ENCODE measurements around the gene FLACC1.
"Not testable (repeated sequence)": the region's sequence is repeated elsewhere in the genome, so short reads cannot be mapped to it uniquely, and the experiment has no call there.

The FLACC1 gene

DNA sequence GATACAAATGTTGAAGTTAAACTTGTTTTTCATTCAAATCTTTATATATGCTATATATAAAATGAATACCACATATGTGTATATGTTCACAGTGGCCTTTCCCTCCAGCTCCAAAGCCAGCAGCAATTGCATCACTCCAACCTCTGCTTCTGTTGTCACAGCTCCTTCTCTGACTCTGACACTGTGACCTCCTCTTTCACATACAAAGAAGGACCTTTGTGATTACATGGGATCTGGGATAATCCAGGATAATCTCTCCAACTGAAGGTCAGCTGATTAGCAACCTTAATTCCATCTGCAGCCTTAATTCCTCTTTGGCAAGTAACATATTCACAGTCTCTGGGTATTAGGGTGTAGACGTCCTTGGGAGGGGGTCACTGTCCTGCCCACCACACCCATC, 8.4 kb downstream of the FLACC1 start:
- no peak for DNase-seq (ENCODE audit: low spot score)

DNA sequence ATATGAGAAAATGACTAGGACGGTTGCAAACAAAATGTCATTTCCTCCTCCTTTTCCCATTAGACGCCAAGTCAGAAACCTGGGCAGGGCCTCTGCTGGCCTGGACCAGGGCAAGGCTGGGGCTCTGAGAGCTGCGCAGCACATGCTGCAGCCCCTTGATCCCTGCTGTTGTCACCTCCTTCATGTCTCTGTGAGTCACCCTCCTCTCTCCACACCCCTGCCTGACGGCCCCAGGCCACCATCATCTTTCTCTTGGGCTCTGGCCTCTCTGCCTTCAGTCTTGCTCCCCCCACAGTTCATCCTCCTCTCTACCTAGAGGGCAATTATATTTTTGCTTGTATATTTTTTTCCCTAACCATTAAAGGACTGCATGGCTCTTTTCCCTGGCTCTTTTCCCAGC, 10.0 kb downstream of the FLACC1 start:
- DNase-seq (ENCODE audit: low spot score) = no peak

DNA sequence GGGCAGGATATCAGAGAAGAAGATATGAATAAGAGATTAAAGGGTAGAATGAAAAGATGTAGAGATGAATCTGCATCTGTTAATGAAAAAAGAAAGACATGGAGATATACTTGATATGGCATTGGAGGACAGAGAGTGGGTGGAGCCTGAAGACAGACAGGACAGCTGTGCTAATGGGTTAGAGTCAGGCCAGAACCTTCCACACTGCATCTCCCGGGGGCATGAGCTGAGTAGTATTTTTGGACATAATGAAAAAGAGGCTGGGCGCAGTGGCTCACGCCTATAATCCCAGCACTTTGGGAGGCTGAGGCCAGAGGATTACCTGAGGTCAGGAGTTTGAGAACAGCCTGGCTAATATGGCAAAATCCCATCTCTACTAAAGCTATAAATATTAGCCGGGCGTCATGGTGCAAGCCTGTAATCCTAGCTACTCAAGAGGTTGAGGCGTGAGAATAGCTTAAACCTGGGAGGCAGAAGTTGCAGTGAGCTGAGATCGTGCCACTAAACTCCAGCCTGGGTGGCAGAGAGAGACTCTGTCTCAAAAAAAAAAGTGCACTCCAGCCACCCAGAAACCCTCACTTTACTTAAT, 11.4 kb downstream of the FLACC1 start:
- DNase-seq (ENCODE audit: low spot score) = no peak

DNA sequence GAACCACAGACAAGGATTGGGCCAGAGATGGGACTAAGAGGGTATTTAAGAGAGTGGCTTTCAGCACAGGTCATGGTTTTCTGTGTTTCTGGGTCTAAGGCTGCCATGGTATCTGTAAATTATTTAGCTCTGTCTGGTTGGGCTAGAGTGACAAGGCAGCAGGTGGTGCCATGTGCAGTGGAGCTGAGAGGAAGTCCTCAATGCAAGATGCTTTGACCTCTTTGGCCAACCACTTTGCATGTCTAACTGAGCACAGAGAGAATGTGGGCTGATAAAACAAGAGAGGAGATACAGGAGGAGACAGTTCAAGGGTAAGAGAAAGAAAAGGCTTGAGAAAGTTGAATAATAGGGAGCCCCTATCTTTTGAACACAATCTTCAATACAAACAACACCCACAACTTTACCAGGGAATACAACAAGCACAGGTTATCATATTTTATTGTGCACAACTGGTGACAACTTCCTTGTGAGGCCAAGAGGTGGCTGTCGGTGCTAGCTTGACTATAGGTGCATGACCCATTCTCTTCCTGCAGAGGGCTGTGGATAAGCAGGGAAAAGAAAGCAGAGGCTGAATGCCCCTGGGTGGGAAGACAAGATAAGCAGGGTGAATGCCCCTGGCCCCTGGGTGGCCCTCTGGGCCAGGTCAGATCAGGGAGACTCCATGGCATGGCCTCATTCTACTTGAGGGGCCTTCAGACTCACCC, 12.3 kb downstream of the FLACC1 start:
- DNase-seq (ENCODE audit: low spot score) = peak; percentile 46

DNA sequence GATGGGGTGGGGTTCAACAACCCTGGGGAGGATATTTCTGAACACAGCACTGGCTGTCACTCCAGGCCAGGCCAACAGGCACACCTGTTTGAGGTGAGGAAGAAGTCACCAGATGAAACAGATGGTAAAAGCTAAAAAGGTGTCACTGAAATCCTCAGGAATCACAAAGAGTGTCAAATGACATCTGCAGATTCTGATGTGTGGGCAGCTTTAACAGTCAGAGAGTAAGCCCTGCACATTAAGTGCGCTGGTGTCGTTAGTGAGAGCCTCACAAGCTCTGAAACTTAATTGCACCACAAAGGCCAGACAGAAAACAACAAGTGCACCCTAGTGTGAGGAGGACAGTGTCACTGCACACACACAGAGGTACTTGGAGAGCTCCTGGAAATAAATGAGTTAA, 13.6 kb downstream of the FLACC1 start:
- DNase-seq (ENCODE audit: low spot score) = no peak

DNA sequence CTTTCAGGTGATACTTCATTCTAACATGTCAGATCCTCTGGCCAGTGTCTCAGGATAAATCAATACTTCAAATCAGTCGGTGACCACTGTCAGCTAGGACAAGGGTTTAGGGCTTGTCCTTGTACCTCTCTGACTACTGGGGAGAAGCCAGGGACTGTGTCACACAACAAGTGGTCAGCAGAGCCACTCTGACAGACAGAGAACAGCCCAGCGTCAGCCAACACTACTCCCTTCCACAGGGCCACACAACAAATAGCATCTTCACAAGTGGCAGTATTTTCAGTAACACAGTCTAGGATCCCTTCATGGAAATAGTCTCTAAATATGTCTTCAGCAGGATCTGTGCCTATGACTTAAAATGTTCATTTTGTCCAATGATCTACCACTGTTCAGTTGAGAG, 14.2 kb downstream of the FLACC1 start:
- DNase-seq (ENCODE audit: low spot score) = no peak

DNA sequence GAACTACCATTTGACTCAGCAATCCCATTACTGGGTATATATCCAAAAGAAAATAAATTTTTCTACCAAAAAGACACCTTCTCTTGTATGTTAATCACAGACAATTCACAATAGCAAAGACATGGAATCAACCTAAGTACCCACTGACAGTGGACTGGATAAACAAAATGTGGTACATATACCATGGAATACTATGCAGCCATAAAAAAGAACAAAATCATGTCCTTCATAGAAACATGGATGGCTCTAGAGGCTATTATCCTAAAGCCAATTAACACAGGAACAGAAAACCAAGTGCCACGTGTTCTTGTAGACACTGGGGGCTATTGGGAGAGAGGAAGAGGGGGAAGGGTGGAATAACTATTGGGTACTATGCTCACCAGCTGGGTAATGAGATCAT, 27.7 kb downstream of the FLACC1 start:
- no peak for DNase-seq (ENCODE audit: low spot score)

DNA sequence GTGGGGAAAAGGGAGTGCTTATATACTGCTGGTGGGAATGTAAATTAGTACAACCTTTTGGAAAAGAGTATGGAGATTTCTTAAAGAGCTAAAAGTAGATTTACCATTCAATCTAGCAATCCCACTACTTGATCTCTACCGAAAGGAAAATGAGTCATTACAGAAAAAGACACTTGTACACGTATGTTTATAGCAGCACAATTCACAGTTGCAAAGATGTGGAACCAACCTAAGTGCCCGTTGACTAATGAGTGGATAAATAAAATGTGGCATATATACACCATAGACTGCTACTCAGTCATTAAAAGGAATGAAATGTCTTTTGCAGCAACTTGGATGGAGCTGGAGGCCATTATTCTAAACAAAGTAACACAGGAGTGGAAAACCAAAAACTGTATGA, 29.5 kb downstream of the FLACC1 start:
- no peak for DNase-seq (ENCODE audit: low spot score)

DNA sequence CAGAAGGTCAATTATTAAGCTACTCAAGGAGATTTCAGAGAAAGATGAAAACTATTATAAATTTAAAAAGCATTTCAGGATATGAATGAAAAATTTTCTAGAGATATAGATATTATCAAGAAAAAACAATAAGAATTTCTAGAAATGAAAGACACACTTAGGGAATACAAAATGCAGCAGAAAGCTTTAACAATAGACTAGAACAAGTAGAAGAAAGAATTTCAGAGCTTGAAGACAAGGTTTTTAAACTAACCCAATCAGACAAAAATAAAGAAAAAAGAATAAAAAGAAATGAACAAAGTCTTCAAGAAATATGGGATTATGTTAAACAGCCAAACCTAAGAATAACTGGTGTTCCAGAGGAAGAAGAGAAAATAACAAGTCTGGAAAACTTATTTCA, 34.4 kb downstream of the FLACC1 start:
- DNase-seq (ENCODE audit: low spot score) = no peak

DNA sequence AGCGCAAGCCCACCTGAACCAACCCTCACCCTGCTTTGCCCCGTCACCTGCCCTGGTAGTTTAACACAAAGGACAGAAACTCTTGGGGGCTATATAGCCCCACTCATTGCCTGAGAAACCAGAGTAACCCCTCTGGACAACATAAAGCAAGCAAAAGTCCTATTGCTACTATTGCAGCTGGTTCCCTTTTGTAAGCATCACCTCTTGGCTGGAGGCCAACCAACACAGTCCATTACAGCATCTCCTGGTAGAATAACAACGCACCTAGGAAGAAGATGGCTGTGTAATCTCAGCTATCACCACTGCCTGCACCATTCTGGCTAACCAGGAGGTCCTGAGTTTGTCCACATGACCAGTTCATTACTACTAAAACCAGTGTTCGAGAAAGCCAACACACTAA, 36.4 kb downstream of the FLACC1 start:
- no peak for DNase-seq (ENCODE audit: low spot score)

DNA sequence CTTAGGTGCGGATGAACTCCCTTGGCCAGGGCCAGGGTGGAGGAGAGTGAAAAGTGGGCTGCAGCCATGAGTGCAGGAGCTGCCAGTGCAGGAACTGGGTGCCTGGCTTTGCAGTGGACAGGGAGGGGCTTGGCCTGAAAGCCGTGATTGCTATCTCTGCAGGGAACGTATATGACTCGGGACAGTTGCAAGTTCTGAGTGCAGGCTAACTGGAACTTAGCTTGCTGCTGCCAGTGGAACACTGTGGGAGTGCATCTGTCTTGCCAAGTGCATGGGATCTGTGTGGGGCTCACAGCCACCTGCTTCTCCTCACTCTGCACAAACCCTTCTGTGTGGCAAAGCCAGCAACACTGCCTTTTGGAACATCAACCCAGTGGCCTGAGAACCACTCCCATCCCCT, 36.9 kb downstream of the FLACC1 start:
- no peak for DNase-seq (ENCODE audit: low spot score)

DNA sequence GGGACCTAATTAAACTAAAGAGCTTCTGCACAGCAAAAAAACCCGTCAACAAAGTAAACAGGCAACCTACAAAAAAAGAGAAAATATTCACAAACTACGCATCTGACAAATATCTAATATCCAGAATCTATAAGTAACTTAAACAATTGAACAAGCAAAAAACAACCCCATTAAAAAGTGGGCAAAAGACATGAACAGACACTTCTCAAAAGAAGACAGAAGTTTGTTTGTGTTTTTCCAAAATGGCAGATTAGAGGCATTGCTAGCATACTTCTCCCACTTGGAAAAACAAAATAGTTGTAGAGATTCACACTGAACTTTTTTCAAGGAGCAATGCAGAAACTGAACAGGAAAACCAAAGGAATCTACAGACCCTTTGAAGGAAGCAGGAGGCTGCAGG, 37.6 kb downstream of the FLACC1 start:
- DNase-seq (ENCODE audit: low spot score) = no peak

DNA sequence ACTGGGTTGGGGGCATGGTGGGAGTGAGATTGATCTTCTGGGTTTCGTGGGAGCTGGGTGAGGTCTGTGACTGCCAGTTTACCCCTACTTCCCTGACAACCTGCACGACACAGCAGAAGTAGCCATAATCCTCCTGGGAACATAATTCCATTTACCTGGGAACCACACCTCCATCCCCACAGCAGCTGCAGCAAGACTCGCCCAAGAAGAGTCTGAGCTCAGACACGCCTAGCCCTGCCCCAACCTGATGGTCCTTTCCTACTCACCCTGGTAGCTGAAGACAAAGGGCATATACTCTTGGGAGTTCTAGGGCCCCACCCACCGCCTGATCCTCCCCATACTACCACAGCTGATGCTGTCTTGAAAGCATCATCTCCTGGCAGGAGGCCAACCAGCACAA, 43.8 kb downstream of the FLACC1 start:
- no peak for DNase-seq (ENCODE audit: low spot score)

DNA sequence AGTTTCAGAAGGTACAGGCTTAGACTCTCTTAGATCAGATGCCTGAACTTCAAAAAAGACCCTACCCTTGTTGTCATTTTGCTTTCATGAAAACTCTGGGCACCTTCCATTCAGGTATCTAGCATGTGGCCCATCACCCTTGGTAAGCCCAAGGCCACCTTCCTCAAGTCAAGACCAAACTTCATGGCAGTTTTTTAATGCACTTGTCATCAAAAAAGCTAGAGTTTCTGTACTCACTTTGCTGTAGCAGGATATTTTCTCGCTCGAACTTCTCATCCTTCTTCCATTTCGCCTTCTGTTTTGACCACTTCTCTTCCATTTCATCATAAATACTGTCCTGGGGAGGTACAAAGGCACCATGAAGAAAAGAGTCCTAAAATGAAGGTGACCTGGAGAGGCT, 48.2 kb downstream of the FLACC1 start:
- no peak for DNase-seq (ENCODE audit: low spot score)

DNA sequence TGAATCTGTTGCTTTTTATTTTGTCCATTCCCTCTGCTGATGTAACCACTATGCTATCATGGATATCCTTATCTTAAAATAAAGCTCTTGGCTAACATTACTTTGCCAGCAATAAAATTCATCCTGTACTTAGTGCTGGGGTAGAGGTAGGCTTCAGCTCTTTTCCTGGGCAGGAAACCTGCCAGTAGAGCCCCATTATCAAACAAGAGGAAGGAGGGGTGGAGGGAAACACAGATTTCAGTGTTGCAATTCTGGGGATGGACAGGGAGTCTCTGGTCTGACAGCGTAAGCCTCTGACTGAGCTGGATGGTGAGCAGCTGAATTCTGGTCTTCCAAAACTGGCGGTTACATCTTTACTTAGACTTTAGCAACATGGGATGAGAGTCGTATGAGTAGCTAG, 49.3 kb downstream of the FLACC1 start:
- DNase-seq (ENCODE audit: low spot score) = no peak

DNA sequence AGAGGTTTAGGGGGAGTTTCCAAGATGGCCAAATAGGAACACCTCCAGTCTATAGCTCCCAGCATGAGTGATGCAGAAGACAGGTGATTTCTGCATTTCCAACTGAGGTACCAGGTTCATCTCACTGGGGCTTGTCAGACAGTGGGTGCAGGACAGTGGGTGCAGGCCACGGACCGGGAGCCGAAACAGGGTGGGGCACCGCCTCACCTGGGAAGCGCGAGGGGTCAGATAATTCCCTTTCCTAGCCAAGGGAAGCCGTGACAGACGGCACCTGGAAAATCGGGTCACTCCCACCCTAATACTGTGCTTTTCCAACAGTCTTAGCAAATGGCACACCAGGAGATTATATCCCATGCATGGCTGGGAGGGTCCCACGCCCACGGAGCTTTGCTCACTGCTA, 57.2 kb downstream of the FLACC1 start:
- not testable (repeated sequence) for DNase-seq (ENCODE audit: low spot score)

DNA sequence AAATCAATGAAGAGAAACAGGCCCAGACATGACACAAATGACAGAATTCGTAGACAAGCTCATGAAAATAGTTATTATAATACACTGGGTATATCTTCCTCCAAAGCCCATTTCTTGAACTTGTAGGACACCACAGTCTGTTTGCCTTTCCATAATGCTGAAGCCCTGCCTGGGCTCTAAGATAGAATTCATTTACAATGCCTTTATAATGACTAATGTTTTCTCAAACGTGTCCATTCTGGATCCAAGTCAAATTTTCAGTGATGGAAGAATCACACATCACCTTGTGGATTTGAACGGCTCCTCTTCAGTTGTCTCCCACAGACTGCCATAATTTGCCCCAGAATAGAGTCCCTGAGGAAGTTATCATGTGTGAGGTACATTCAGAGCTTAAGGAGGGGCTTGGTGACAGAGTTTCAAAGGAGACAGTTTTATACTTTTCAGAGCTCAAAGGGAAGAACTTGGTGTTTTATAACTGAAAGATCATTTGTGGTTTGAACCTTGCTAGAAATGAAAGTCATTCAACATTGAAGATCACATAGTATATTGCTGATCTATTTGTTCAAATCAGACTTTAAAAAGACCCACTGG, 58.6 kb downstream of the FLACC1 start:
- peak; percentile 18 for DNase-seq (ENCODE audit: low spot score)

DNA sequence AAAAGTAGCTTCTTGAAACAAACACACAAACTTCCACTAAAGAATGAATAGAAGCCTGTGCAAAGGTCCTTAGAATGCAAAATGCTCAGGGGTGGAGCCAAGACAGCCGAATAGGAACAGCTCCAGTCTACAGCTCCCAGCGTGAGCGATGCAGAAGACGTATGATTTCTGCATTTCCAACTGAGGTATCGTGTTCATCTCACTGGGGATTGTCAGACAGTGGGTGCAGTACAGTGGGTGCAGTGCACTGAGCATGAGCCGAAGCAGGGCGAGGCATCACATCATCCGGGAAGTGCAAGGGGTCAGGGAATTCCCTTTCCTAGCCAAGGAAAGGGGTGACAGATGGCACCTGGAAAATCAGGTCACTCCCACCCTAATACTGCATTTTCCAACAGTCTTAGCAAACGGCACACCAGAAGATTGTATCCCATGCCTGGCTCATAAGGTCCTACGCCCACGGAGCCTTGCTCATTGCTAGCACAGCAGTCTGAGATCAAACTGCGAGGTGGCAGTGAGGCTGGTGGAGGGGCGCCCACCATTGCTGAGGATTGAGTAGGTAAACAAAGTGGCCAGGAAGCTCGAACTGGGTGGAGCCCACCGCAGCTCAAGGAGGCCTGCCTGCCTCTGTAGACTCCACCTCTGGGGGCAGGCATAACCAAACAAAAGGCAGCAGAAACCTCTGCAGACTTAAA, 66.5 kb downstream of the FLACC1 start:
- DNase-seq (ENCODE audit: low spot score) = not testable (repeated sequence)

DNA sequence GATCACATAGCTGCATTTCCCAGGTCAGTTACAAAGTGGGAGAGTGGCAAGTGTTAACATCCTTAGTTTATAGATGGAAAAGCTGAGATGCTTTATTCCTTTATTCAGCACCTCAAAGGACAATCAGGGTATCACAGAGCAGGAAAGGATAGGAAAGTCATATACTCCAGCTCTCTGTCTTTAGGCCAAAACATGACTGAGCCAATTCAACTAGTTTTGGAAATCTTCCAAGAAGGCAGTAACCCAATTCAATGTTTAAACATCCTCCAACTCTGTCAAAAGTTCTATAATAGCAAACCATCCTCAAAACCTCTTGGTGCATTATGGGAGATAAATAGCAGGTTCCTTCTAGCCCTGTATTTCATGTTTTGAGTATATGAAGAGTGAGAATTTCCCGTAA, 71.6 kb downstream of the FLACC1 start:
- DNase-seq (ENCODE audit: low spot score) = no peak

DNA sequence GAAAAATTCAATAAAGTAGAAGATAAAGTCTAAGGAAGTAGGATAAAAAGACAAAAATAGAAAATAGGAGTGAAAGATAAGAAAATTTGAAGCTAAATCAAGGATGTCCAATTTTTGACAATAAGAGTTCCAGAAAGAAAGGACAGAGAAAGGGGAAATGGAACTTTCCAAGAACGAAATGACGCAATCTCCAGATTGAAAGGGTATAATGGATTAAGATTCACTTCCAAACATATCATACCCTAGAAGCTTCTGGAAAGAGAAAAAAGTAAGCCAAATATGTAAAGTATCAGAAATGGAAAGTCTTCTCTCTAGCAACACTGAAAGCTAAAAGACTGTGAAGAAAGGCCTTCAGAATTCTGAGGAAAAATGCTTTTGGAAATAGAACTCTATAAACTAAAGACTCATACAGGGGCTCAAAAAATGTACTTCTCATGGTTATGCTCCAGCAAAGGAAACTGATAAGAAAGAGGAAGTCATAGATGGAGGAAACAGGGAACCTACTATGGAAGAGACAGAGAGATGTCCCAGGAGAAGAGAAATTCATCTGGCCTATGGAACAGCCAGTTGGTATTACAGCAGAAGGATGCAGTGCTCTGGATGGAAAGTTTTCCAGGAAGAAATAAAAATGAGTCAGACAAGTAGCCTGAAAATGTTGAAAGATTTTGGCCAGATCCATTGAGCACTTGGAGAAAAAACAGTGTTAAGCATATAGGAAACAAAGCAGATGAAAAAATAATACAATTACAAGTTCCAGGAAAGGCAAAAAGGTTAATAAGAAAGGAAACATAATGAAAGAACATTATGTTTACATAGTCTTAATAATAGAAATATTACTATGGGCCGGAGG, 76.7 kb downstream of the FLACC1 start:
- no peak for DNase-seq (ENCODE audit: low spot score)

DNA sequence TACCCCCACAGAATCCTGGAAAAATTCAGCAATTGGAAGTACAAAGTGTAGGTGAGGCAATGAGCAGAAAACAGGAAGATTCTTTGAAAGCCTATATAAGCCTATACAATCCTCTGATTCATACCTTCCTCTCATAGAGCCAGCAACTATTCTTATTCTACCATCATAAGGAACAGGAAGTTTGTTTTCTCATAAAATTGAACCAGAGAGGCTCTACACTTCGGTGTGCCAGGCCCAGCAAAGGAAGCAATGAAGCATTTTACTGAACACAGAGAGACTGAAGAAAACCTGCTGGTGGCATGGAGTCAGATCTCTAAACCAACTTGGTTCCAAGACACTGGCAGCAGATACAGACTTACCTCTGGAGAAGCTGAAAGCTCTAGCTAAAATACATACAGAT, 78.1 kb downstream of the FLACC1 start:
- no peak for DNase-seq (ENCODE audit: low spot score)

DNA sequence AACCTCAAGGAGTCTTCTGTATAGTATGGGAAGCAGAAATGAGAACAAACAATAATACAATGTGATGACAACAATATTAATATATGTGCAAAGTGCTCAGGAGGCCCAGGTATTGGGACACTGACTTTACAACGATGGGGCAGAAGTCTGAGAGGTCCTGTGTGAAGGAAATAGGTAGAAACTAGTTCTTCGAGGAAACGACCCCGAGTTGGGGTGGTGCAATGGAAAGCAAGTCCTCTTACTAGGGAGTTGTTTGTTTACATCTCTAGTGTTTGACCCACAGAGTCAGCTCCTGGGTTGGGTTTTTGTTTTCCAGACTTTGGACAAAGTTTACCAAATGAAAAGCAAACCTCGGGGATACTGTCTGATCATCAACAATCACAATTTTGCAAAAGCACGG, 80.6 kb downstream of the FLACC1 start:
- DNase-seq (ENCODE audit: low spot score) = no peak

Measured in RKO (cell line).